ENCODE measurements around the gene SOCS3.

SOCS3 gene

GRCh38 chr17:78361225-78361701 lies 1.4 kb upstream of the SOCS3 start:
- Histone ChIP-seq H3K27me3 (ENCODE audit: insufficient read depth, low read length) (peaks cover 14% of the 10 kb centered on the region; the same call in 1 of the 2 replicates), H3K4me2 (ENCODE audit: low read length) (no peak overlapping the region), H2AFZ (ENCODE audit: low read length) (no peak overlapping the region), H3K36me3 (ENCODE audit: insufficient read depth, low read length) (no peaks in the 10 kb centered on the region), H3K9me2 (ENCODE audit: low read depth, low read length) (no peaks in the 10 kb centered on the region), H3K27ac (ENCODE audit: low read depth, low read length, poor library complexity, severe bottlenecking) (no peak overlapping the region), H3K4me3 (ENCODE audit: low read depth, low read length, poor library complexity, severe bottlenecking) (no peak overlapping the region), H3K4me1 (ENCODE audit: insufficient read depth, low read length, severe bottlenecking) (peaks cover 6% of the 10 kb centered on the region), H4K20me1 (ENCODE audit: insufficient read depth, low read length) (no peaks in the 10 kb centered on the region), H3K79me2 (ENCODE audit: insufficient read depth, low read length) (no peaks in the 10 kb centered on the region), H3K9ac (ENCODE audit: low read length) (no peak overlapping the region), H3K9me3 (ENCODE audit: low read length) (no peaks in the 10 kb centered on the region), H3F3A (ENCODE audit: insufficient read depth, low read length) (no peaks in the 10 kb centered on the region)
- TF ChIP-seq EZH2 (IDR thresholded peaks at IDR 0.05; ENCODE audit: borderline replicate concordance, low read length) (no peak), CTCF (IDR thresholded peaks at IDR 0.05; ENCODE audit: low read length) (no peak)

- no peak overlapping the region for H3K9ac ChIP-seq (ENCODE audit: low read length)
- no peak overlapping the region for H2AFZ ChIP-seq (ENCODE audit: low read length)
- no peaks in the 10 kb centered on the region for H3F3A ChIP-seq (ENCODE audit: insufficient read depth, low read length)
- no peaks in the 10 kb centered on the region for H4K20me1 ChIP-seq (ENCODE audit: insufficient read depth, low read length)
- H3K9me3 ChIP-seq (ENCODE audit: low read length): no peaks in the 10 kb centered on the region
- peaks cover 9% of the 10 kb centered on the region for H3K4me1 ChIP-seq (ENCODE audit: insufficient read depth, low read length, severe bottlenecking)
- no peaks in the 10 kb centered on the region for H3K36me3 ChIP-seq (ENCODE audit: insufficient read depth, low read length)
- peak overlapping the region; percentile 43; the same call in 1 of the 2 replicates for H3K4me2 ChIP-seq (ENCODE audit: low read length)
- no peaks in the 10 kb centered on the region for H3K79me2 ChIP-seq (ENCODE audit: insufficient read depth, low read length)
- H3K27ac ChIP-seq (ENCODE audit: low read depth, low read length, poor library complexity, severe bottlenecking): no peak overlapping the region
- H3K9me2 ChIP-seq (ENCODE audit: low read depth, low read length): no peaks in the 10 kb centered on the region
- peak overlapping the region; percentile 24 for H3K4me3 ChIP-seq (ENCODE audit: low read depth, low read length, poor library complexity, severe bottlenecking)
- TF ChIP-seq EZH2 (IDR thresholded peaks at IDR 0.05; ENCODE audit: borderline replicate concordance, low read length) (no peak), CTCF (IDR thresholded peaks at IDR 0.05; ENCODE audit: low read length) (peak; percentile 87)
- peaks cover 14% of the 10 kb centered on the region; the same call in 1 of the 2 replicates for H3K27me3 ChIP-seq (ENCODE audit: insufficient read depth, low read length)
Observed at GRCh38 chr17:78360371-78361224, 721 bp upstream of the SOCS3 start.

- Histone ChIP-seq H3K9me3 (ENCODE audit: low read length) (no peaks in the 10 kb centered on the region), H3F3A (ENCODE audit: insufficient read depth, low read length) (no peaks in the 10 kb centered on the region), H3K27ac (ENCODE audit: low read depth, low read length, poor library complexity, severe bottlenecking) (no peak overlapping the region), H3K4me1 (ENCODE audit: insufficient read depth, low read length, severe bottlenecking) (peaks cover 9% of the 10 kb centered on the region), H3K9me2 (ENCODE audit: low read depth, low read length) (no peaks in the 10 kb centered on the region), H3K36me3 (ENCODE audit: insufficient read depth, low read length) (no peaks in the 10 kb centered on the region), H3K27me3 (ENCODE audit: insufficient read depth, low read length) (peaks cover 8% of the 10 kb centered on the region; the same call in 1 of the 2 replicates), H2AFZ (ENCODE audit: low read length) (no peak overlapping the region), H3K4me2 (ENCODE audit: low read length) (no peak overlapping the region), H3K9ac (ENCODE audit: low read length) (no peak overlapping the region), H4K20me1 (ENCODE audit: insufficient read depth, low read length) (no peaks in the 10 kb centered on the region), H3K79me2 (ENCODE audit: insufficient read depth, low read length) (no peaks in the 10 kb centered on the region), H3K4me3 (ENCODE audit: low read depth, low read length, poor library complexity, severe bottlenecking) (no peak overlapping the region)
- TF ChIP-seq CTCF (IDR thresholded peaks at IDR 0.05; ENCODE audit: low read length): no peak
- TF ChIP-seq EZH2 (IDR thresholded peaks at IDR 0.05; ENCODE audit: borderline replicate concordance, low read length): no peak
Observed at GRCh38 chr17:78359321-78359996, 418 bp downstream of the SOCS3 start.
